GM18951 (cell line): ENCODE data around the gene MSH6.
"Not testable (repeated sequence)": the region's sequence is repeated elsewhere in the genome, so short reads cannot be mapped to it uniquely, and the experiment has no call there.

Experiments
- POLR2A ChIP-seq: IDR thresholded peaks from 4 replicates; pipeline ENCODE4 v1.6.1; 2011; ENCODE audit warnings: mild to moderate bottlenecking; ENCODE audit not compliant: insufficient read length, insufficient read depth; ENCODE audit errors: extremely low read depth
- in situ Hi-C: fragments of 300-500 bp; cut with MboI; formaldehyde crosslinking; loops from one replicate; pipeline ENCODE4 v1.12.0; 2022; ENCODE audit warnings: low sequenced_read_pairs, mixed read lengths, inconsistent platforms; ENCODE audit not compliant: unreplicated experiment

The MSH6 gene

DNA sequence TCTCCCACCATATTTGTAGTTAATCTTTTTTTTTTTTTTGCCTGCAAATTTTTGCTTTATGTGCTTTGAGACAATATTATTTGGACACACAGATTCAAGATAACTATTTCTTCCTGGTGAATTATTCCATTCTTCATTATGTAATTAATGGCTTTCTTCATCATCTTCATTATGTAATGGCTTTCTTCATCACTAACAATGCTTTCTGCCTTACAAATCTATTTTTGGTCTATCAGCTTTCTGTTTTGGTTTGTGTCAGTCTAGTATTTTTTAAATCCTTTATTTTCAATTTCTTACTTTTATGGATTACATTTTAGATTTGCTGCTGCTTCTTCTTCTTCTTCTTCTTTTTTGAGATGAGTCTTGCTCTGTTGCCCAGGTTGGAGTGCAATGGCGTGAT is 60.5 kb downstream of the MSH6 start:
- TF ChIP-seq POLR2A: no peak
- in situ Hi-C loops: no loop called here

- in situ Hi-C loops: no loop called here
- TF ChIP-seq POLR2A: no peak
These were observed 61.2 kb downstream of the MSH6 start for GRCh38 chr2:47844162-47844561.

- TF ChIP-seq POLR2A: no peak
These were observed 66.4 kb downstream of the MSH6 start for GRCh38 chr2:47849368-47849767.

DNA sequence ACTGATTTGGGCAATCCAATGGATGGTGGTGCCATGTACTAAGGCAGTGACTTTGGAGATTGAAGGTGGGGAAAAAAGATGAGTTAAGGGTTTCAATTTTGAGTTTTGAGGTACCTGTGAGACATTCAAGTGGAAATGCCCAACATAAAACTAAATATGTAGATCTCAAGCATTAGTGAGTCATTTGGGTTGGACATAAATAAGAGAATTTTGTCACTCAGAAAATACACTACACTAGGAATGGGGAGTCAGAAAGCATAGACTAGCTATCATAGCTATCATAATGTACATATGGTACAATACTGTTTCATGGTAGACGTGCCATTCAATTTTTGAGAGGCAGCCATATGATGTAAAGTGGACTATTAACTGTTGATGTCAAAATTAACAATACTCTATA is 67.3 kb downstream of the MSH6 start:
- no peak for TF ChIP-seq POLR2A
- in situ Hi-C loops: no loop called here

More at GRCh38 chr2:47849368-47849767, 66.4 kb downstream of the MSH6 start:
- in situ Hi-C loops: no loop called here

GRCh38 chr2:47853067-47853777 is 70.3 kb downstream of the MSH6 start:
- in situ Hi-C loops: not testable (repeated sequence)
